K562 treated with DMSO at 1 percent for 48 hours (cell line): ENCODE results near the gene KRT26. TPM values are rescaled to one million over a fixed set of nuclear protein-coding genes. Genes with fewer than 3 reads are reported as not detected.

Experiments used
- total RNA-seq: library from RNA; unstranded; fragments of 300-600 nt; gene quantifications from 2 replicates; pipeline ENCODE4 v1.2.3, GENCODE V29; 2022; ENCODE audit warnings: low replicate concordance; ENCODE audit errors: extremely low read depth

Gene KRT26
- total RNA-seq = not detected in 2 replicates

GRCh38 chr17:40772101-40772500, at the start of gene KRT26:
Gene KRT26 (minus strand): TSS chr17:40772201. CDS start chr17:40772113, 88 bp downstream.

GRCh38 chr17:40799859-40800258, 27.9 kb upstream of the KRT26 start, which contains the start of gene KRT28:
Gene KRT28 (minus strand): TSS chr17:40799959. CDS start chr17:40799893, 66 bp downstream.

GRCh38 chr17:40782450-40782849, 10.4 kb upstream of the KRT26 start, which contains the start of gene KRT27:
Gene KRT27 (minus strand): TSS chr17:40782550. CDS start chr17:40782493, 57 bp downstream.

GRCh38 chr17:40755231-40755630, 16.8 kb downstream of the KRT26 start, which contains the start of gene KRT25:
Gene KRT25 (minus strand): TSS chr17:40755331. CDS start chr17:40755271, 60 bp downstream.

Other genes with a start within 250 kb of the KRT26 start
- not detected in 2 replicates for gene CCR7, start 206.7 kb downstream of the KRT26 start, total RNA-seq
- not detected in 2 replicates for gene SMARCE1, start 124.4 kb downstream of the KRT26 start, total RNA-seq
- gene KRT222, start 107.0 kb downstream of the KRT26 start, total RNA-seq = not detected in 2 replicates
- not detected in 2 replicates for gene KRT24, start 68.4 kb downstream of the KRT26 start, total RNA-seq
- gene KRT25, start 16.9 kb downstream of the KRT26 start, total RNA-seq = not detected in 2 replicates
- gene KRT27, start 10.3 kb upstream of the KRT26 start, total RNA-seq = not detected in 2 replicates
- not detected in 2 replicates for gene KRT28, start 27.8 kb upstream of the KRT26 start, total RNA-seq
- gene KRT10, start 50.4 kb upstream of the KRT26 start, total RNA-seq = not detected in 2 replicates
- gene KRT12, start 95.0 kb upstream of the KRT26 start, total RNA-seq = not detected in 2 replicates
- not detected in 2 replicates for gene KRT20, start 113.0 kb upstream of the KRT26 start, total RNA-seq
- gene KRT23, start 165.4 kb upstream of the KRT26 start, total RNA-seq = not detected in 2 replicates
- not detected in 2 replicates for gene KRT39, start 194.7 kb upstream of the KRT26 start, total RNA-seq
- gene KRT40, start 212.1 kb upstream of the KRT26 start, total RNA-seq = not detected in 2 replicates
- gene KRTAP3-3, start 222.0 kb upstream of the KRT26 start, total RNA-seq = not detected in 2 replicates
- not detected in 2 replicates for gene KRTAP3-2, start 227.7 kb upstream of the KRT26 start, total RNA-seq
- not detected in 2 replicates for gene KRTAP3-1, start 236.9 kb upstream of the KRT26 start, total RNA-seq